NCI-H526 treated with DMSO at 0.1 percent for 48 hours (cell line): ENCODE measurements around the gene FAM72A.
A peak's percentile ranks its signal among the peaks of the same experiment; 100 is the strongest.
"Not testable (repeated sequence)": the region's sequence is repeated elsewhere in the genome, so short reads cannot be mapped to it uniquely, and the experiment has no call there.

Experiments used
- DNase-seq: peaks from one replicate; lab custom pipeline; 2025; lab: John Stamatoyannopoulos, UW

Gene FAM72A

DNA sequence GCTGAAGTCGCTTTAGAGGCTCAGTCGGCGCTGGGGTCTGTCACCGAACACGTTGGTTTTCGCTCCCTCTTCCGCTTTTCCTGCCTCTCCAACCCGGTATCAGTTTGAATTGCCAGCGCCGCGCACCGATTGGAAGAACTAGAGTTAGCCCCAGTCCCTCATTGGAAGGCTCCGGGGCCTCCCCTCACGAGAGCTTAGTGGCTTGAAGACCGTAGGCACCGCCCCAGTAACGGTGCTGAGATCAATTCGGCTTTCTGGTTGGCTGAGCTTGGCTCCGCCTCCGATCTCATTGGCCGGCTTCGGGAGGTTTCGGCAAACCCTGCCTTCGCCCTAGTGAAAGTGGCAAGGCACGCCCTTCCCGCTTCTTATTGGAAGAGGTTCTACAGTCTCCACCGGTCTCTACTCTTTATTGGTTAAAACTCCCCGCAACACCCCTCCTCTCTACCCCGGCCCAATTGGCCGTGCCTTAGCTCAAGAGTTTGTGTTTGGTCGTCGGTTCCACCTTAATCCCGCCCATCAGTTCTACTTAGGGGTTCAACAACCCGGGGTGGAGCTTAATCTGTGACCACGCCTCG is at the start of gene FAM72A:
FAM72A (minus strand) TSS at position 51 of the 575 bp plus-strand sequence. CDS start 814 bp downstream, outside the sequence.
- DNase-seq = peak; percentile 96

- DNase-seq = not testable (repeated sequence)
These were observed 48.5 kb upstream of the FAM72A start for GRCh38 chr1:206250953-206251681.

DNA sequence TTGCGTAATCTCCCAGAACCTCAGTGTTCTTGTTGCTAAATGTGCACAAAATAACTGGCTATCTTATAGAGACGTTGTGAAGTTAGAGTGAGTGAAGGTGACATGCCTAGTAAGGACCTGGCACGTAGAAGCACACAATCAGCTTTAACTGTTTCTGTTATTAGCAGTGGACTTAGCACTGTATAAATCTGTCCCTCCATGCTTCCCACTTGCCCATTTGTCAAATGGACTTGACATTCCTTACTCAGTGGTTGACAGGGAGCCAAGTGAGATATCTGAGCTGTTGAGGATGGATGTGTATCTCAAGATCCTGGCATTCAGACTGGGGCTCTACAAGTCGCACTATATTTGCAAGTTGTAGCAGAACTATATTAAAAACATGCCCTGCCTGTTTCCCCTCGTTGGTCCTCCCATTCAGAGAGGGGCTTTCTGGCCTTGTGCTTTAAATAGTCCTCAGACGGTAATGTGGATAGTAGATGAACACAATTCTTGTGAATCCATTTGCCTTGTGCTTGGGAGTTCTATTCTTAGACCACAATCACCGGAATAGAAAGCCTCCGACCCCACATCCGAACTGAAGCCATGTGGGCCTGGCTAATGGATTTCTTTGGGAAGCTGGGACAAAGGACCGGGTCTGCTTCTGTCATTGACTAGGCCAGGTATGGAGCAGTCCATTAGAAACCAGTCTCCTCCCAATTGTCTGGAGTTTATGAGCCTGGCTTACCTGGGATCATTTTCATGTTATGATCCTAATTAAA is 43.7 kb upstream of the FAM72A start:
- DNase-seq = not testable (repeated sequence)

- not testable (repeated sequence) for DNase-seq
These were observed 42.8 kb upstream of the FAM72A start for GRCh38 chr1:206245479-206245878.

DNA sequence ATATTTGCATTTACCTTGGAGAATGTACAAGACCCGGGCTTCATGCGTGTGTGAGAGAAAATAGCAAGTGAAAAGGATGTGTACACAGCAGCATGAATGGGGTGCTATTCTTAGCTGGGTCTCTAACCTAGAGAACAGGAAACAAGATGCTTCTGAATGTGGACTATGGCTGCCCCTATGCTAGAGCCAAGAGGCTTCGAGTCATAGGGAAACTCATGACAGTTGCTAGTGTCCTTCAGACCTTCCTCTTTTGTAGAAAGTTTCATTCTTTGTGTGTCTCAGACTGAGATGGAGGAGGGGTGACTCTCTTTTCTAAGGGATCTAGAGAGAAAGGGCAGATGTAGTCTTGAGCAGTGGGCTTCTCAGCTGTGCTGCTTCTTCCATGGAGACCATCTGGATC is 40.7 kb upstream of the FAM72A start:
- not testable (repeated sequence) for DNase-seq

- DNase-seq = not testable (repeated sequence)
These were observed 37.6 kb upstream of the FAM72A start for GRCh38 chr1:206240288-206240687.

DNA sequence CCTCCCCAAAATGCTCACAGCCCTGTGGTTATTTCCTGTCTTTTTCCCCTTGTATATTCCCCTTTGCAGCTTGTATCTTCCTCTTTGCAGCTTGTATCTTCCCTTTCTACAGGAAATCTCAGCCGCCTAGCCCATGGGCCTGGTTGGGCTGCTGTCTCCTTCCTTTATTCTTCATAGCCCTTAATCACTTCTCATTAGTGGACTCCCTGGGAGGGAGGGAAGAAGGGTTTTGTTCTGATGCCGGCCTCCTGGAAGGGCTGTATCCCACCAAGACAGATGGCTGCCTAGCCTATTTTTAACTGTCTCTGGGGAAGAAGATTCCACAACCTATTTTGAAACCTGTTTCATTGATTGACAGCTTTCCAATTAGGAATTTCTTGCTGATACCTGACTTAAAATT is 32.6 kb upstream of the FAM72A start:
- DNase-seq = not testable (repeated sequence)

DNA sequence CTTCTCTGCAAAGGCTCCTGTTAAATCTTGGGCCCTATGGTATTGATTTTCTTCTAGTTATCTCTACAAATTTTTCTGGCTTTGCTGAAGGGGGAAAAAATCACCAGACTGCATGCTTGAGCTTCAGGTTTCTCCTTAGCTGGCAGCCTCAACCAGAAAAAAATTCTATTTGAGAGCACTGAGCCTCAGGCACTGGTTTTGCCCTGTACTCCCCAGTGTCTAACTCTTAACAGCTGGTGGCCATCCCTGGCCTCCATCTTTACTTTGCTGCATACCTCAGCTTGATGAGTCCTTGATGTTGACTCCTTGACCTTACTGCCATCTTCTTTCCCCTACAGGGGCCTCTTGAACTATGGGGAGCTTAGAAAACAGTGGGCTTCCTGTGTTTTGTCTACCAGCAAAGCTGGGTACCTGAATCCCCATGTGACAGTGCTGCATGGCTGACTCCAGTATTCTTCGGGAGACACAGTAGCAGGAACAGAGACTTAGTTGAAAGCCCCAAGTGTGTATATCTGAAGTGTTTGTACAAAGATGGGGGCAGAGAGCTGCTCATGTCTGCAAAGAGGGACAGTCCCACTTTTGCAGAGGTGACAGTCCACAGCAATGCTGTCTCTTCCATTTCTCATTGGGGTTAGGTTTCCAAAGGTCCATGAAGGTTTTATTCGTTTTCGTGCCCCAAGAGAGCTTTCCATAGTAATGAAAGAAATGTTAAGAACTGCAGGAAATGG is 31.7 kb upstream of the FAM72A start:
- not testable (repeated sequence) for DNase-seq

- not testable (repeated sequence) for DNase-seq
These were observed 30.5 kb upstream of the FAM72A start for GRCh38 chr1:206232970-206233645.

- DNase-seq = not testable (repeated sequence)
These were observed 29.4 kb upstream of the FAM72A start for GRCh38 chr1:206231989-206232388.

DNA sequence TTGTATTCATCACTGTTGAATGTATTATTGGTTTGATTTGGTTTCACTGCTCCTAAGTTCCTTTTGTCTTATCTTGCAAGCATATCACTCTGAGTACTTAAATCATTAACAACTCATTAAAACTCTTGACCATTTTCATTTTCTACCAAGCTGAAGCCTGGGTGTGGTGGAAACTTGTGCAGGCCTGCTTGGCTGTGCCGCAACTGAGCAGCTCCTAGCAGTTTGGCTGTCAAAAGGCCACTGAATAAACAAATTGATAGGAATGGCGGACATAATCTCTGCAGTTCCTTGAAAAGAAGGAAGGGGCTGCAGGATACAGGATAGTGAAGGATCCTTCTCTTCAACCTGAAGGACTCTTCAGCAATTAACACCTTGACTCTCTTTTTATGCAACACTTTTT is 26.6 kb upstream of the FAM72A start:
- not testable (repeated sequence) for DNase-seq

GRCh38 chr1:206226886-206227285 is 24.2 kb upstream of the FAM72A start:
- not testable (repeated sequence) for DNase-seq

GRCh38 chr1:206225386-206225785 is 22.7 kb upstream of the FAM72A start:
- not testable (repeated sequence) for DNase-seq

- not testable (repeated sequence) for DNase-seq
These were observed 21.6 kb upstream of the FAM72A start for GRCh38 chr1:206224190-206224776.

DNA sequence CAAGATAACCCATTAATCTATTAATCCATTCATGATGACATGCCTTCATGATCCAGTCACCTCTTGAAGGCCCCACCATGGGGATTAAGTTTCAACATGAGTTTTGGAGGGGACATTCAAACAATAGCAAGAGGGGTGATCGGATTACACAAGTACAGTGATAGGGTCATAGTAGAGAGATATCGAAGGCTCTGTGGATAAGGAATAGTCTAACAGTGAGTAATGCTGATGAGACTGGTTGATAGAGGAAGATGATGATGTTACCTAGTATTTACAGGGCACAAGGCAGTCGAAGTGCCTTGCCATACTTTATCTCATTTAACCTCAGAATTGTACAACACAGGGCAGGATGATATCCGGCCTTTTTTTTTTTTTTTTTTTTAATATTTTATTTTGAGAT is 18.9 kb upstream of the FAM72A start:
- not testable (repeated sequence) for DNase-seq

DNA sequence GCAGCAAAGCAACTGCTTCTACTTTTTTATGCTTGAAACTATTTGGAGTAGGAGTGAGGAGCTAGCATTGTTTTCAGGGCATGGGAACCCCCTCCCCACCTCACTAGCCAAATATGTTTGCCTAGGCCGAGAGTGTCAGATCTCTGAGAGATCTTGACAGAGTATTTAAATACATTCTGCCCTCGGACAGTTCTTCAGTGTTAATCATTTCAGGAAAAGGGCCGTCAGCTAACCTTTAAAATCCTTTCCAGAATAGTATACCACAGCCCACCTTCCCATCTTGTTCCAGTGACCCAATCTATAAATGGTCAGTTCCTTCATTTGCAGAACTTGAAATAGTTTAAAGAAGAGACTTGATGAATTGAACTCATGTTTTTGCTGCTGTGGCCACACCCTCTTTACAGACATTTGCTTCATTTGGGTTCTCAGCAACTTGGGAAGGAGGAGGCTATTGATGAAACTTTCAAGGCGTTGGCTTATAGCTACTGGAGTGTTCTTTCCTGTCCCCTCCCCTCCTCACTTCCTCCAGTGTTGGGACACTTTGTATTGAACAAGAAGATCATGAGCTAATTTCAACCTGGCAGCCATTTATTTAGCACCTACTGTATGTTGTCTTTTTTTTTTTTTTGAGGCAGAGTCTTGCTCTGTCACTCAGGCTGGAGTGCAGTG is 17.8 kb upstream of the FAM72A start:
- DNase-seq = not testable (repeated sequence)

DNA sequence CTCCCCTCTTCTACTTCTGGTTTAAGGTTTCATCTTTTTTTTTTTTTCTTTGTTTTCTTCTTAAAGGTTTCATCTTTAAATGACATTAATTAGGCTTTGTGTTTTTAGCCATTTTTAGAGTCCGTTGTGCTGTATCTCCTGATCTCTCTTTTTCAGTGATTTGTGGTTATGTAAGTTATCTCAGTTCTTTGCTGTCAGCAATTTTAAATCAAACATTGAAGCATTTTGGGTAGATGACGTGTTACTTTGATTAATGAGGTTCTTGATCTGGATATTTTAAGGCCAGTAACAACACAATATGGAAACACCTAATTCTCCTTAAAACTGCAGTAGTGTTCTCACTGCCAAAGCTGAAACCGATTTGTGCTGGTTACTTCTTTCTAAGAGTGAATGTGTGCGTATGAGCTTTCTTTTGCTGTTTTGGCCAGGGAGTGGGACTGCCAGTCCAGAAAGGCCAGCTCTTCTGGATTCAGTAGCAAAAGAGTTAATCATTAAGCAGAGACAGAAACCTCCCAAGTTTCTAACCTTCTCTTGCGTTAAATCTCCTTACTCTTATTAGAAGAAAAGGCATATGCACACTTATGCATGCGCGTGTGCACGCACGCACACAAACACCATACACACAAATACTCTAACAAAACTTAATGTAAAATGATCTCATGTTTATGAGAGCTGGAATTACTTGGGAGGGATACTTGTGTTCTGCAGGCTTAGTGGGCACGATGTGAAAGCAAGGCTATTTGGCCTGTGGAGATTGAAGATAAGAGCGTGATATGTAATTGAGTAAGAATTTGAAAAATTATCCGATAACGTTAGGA is 17.1 kb upstream of the FAM72A start:
- not testable (repeated sequence) for DNase-seq

- DNase-seq = not testable (repeated sequence)
These were observed 16.1 kb upstream of the FAM72A start for GRCh38 chr1:206218765-206219164.

DNA sequence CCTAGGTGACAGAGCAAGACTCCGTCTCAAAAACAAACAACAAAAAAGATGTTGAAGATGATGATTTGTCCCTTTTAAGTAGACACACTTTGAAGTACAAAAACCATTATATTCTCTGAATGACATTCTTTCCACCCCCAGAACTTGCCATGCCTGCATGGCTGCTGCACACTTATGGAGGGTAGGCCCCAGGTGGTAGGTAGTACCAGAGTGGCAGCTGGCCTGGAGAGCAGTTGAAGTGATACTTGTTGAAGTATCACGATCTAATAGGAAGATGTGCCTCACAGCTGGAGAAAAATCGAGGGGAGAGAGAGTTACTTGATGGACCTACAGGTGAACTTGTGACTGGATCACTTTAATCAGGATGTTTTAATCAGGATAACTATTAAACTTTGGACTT is 15.6 kb upstream of the FAM72A start:
- DNase-seq = not testable (repeated sequence)
